ENCODE results near the gene STKLD1.

STKLD1 gene

DNA sequence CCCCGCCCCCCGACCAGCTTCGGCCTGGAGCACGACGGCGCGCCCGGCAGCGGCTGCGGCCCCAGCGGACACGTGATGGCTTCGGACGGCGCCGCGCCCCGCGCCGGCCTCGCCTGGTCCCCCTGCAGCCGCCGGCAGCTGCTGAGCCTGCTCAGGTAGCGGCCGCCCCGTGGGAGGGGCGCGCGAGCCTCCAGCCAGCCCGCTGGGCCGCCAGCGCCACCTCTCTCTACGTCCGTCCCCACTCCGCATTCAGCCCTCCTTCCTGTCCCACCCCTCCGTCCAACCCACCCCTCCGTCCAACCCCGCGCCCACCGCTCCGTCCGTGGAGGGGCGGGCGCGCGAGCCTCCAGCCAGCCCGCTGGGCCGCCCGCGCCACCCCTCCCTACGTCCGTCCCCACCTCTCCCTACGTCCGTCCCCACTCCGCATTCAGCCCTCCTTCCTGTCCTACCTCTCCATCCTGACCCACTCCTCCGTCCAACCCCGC is 52.5 kb downstream of the STKLD1 start:
- TF ChIP-seq, protein P1, sequence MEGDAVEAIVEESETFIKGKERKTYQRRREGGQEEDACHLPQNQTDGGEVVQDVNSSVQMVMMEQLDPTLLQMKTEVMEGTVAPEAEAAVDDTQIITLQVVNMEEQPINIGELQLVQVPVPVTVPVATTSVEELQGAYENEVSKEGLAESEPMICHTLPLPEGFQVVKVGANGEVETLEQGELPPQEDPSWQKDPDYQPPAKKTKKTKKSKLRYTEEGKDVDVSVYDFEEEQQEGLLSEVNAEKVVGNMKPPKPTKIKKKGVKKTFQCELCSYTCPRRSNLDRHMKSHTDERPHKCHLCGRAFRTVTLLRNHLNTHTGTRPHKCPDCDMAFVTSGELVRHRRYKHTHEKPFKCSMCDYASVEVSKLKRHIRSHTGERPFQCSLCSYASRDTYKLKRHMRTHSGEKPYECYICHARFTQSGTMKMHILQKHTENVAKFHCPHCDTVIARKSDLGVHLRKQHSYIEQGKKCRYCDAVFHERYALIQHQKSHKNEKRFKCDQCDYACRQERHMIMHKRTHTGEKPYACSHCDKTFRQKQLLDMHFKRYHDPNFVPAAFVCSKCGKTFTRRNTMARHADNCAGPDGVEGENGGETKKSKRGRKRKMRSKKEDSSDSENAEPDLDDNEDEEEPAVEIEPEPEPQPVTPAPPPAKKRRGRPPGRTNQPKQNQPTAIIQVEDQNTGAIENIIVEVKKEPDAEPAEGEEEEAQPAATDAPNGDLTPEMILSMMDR (IDR thresholded peaks at IDR 0.05): no peak
- Histone ChIP-seq H3K27ac (no peak overlapping the region), H3K4me3 (ENCODE audit: low read depth, low read length) (peak overlapping the region; percentile 11), H3K27me3 (ENCODE audit: control insufficient read depth, insufficient read depth, low read length) (no peaks in the 10 kb centered on the region), H3K9me3 (ENCODE audit: control insufficient read depth, low read length) (no peaks in the 10 kb centered on the region), H3K79me2 (no peaks in the 10 kb centered on the region), H3K4me1 (no peaks in the 10 kb centered on the region), H3K4me2 (ENCODE audit: low read length) (no peak overlapping the region), H2AFZ (no peak overlapping the region), H3K36me3 (ENCODE audit: control insufficient read depth, insufficient read depth, low read length) (no peaks in the 10 kb centered on the region), H3K9ac (no peak overlapping the region)

DNA sequence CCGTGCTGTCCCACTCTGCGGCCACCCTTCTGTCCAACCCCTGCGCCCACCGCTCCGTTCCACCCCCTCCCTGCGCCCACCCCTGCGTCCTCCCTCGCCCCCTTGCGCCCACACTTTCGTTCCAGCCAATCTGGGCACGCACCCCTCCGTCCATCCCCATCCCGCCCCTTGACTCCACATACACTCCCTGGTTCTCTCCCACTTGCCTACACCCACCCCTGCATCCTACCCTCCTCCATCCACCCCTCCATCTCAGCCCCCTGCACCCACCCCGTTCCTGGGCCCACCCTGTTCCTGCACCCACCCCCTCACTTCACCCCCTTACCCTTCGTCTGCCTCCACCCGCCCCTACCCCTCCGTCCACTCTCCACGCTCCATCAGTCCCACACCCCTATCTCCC is 53.0 kb downstream of the STKLD1 start:
- H2AFZ ChIP-seq: peak overlapping the region; percentile 58
- no peaks in the 10 kb centered on the region for H3K9me3 ChIP-seq (ENCODE audit: control insufficient read depth, low read length)
- H3K4me3 ChIP-seq (ENCODE audit: low read depth, low read length): no peak overlapping the region
- TF ChIP-seq, protein P1 (IDR thresholded peaks at IDR 0.05): no peak
- H3K79me2 ChIP-seq: no peaks in the 10 kb centered on the region
- H3K27me3 ChIP-seq (ENCODE audit: control insufficient read depth, insufficient read depth, low read length): no peaks in the 10 kb centered on the region
- H3K4me1 ChIP-seq: no peaks in the 10 kb centered on the region
- no peaks in the 10 kb centered on the region for H3K36me3 ChIP-seq (ENCODE audit: control insufficient read depth, insufficient read depth, low read length)
- no peak overlapping the region for H3K4me2 ChIP-seq (ENCODE audit: low read length)
- no peak overlapping the region for H3K27ac ChIP-seq
- no peak overlapping the region for H3K9ac ChIP-seq

DNA sequence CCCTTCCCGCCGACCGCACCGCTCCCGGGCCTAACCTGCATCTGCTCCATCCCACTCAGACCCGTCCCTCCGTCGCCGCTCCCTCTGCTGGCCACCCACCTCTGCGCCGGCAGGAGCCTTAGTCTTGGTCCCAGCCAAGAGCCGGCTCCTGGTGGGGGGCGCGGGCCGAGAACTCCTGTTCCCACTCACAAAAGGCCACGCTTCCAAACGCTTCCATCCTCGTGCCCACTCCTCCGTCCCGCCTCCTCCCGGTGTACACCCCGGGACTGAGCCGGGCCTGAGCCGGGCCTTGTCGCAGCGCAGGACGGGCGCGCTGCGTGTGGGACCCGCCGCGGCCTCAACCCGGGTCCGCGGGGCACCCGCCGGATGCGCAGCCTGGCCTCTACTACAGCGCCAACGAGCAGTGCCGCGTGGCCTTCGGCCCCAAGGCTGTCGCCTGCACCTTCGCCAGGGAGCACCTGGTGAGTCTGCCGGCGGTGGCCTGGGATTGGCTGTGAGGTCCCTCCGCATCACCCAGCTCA is 53.5 kb downstream of the STKLD1 start:
- H3K4me3 ChIP-seq (ENCODE audit: low read depth, low read length): no peak overlapping the region
- H3K36me3 ChIP-seq (ENCODE audit: control insufficient read depth, insufficient read depth, low read length): no peaks in the 10 kb centered on the region
- no peak overlapping the region for H3K9ac ChIP-seq
- no peaks in the 10 kb centered on the region for H3K9me3 ChIP-seq (ENCODE audit: control insufficient read depth, low read length)
- no peak overlapping the region for H3K4me2 ChIP-seq (ENCODE audit: low read length)
- no peak overlapping the region for H3K27ac ChIP-seq
- no peaks in the 10 kb centered on the region for H3K4me1 ChIP-seq
- TF ChIP-seq, protein P1 (IDR thresholded peaks at IDR 0.05): peak; percentile 25
- no peaks in the 10 kb centered on the region for H3K79me2 ChIP-seq
- no peaks in the 10 kb centered on the region for H3K27me3 ChIP-seq (ENCODE audit: control insufficient read depth, insufficient read depth, low read length)
- peak overlapping the region; percentile 58 for H2AFZ ChIP-seq

DNA sequence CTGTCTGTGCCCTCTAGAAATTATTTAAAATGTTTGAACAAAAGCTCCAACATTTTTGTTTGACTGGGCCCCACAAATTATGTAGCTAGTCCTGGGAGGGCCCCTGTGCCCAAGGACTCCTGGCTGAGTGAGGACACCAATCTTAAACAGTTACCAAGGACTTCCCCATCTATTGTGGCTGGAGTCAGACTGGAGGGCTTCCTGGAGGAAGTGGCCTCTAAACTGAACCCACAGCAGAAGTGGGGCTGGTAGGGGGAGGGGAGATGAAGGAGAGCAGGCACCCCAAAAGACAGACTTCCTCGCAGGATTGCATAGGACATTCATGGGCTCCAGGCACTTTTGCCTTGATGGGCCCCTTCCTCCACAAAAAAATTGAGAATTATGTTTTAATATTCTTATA is 54.1 kb downstream of the STKLD1 start:
- no peaks in the 10 kb centered on the region for H3K9me3 ChIP-seq (ENCODE audit: control insufficient read depth, low read length)
- no peaks in the 10 kb centered on the region for H3K27me3 ChIP-seq (ENCODE audit: control insufficient read depth, insufficient read depth, low read length)

More for the DNA sequence above, 54.1 kb downstream of the STKLD1 start:
- TF ChIP-seq, protein P1 (IDR thresholded peaks at IDR 0.05): no peak
- Histone ChIP-seq H3K4me3 (ENCODE audit: low read depth, low read length) (no peak overlapping the region), H2AFZ (no peak overlapping the region), H3K4me2 (ENCODE audit: low read length) (no peak overlapping the region), H3K4me1 (no peaks in the 10 kb centered on the region), H3K9ac (no peak overlapping the region), H3K36me3 (ENCODE audit: control insufficient read depth, insufficient read depth, low read length) (no peaks in the 10 kb centered on the region), H3K79me2 (no peaks in the 10 kb centered on the region), H3K27ac (no peak overlapping the region)
